ENCODE measurements around the gene DHDH.

The DHDH gene

GRCh38 chr19:48959341-48960239, 26.1 kb downstream of the DHDH start:
- no peak for TF ChIP-seq CTCF (IDR thresholded peaks at IDR 0.05; ENCODE audit: low read depth, low read length, missing control alignments)
- H3K4me3 ChIP-seq (replicated peaks; ENCODE audit: low read depth, low read length): no peak overlapping the region
- DNase-seq (ENCODE audit: extremely low read depth, low read depth): no peak

- no peak overlapping the region for H3K4me3 ChIP-seq (replicated peaks; ENCODE audit: low read depth, low read length)
- no peak for TF ChIP-seq CTCF (IDR thresholded peaks at IDR 0.05; ENCODE audit: low read depth, low read length, missing control alignments)
- no peak for DNase-seq (ENCODE audit: extremely low read depth, low read depth)
Measured at GRCh38 chr19:48961051-48961649, 27.7 kb downstream of the DHDH start.

- H3K4me3 ChIP-seq (replicated peaks; ENCODE audit: low read depth, low read length): no peak overlapping the region
- DNase-seq (ENCODE audit: extremely low read depth, low read depth): no peak
- TF ChIP-seq CTCF (IDR thresholded peaks at IDR 0.05; ENCODE audit: low read depth, low read length, missing control alignments): no peak
Measured at GRCh38 chr19:48961673-48962028, 28.2 kb downstream of the DHDH start.

- H3K4me3 ChIP-seq (replicated peaks; ENCODE audit: low read depth, low read length): no peak overlapping the region
- DNase-seq (ENCODE audit: extremely low read depth, low read depth): no peak
- TF ChIP-seq CTCF (IDR thresholded peaks at IDR 0.05; ENCODE audit: low read depth, low read length, missing control alignments): no peak
Measured at GRCh38 chr19:48962029-48962848, 28.7 kb downstream of the DHDH start.

GRCh38 chr19:48962849-48963165, 29.3 kb downstream of the DHDH start:
- DNase-seq (ENCODE audit: extremely low read depth, low read depth): no peak
- TF ChIP-seq CTCF (IDR thresholded peaks at IDR 0.05; ENCODE audit: low read depth, low read length, missing control alignments): no peak
- no peak overlapping the region for H3K4me3 ChIP-seq (replicated peaks; ENCODE audit: low read depth, low read length)

GRCh38 chr19:48963371-48964204, 30.1 kb downstream of the DHDH start:
- no peak overlapping the region for H3K4me3 ChIP-seq (replicated peaks; ENCODE audit: low read depth, low read length)
- no peak for TF ChIP-seq CTCF (IDR thresholded peaks at IDR 0.05; ENCODE audit: low read depth, low read length, missing control alignments)
- no peak for DNase-seq (ENCODE audit: extremely low read depth, low read depth)

Measured in HFF-Myc (cell line).